ENCODE data around the gene GJB3. TPM values are rescaled to one million over a fixed set of nuclear protein-coding genes. Genes with fewer than 3 reads are reported as not detected.
A peak's percentile ranks its signal among the peaks of the same experiment; 100 is the strongest.

Gene GJB3
- total RNA-seq, 1 experiment from 2014 or later, result 63.0 TPM

GRCh38 chr1:34787461-34788420, 6.7 kb downstream of the GJB3 start:
- Histone ChIP-seq H3K27me3 (ENCODE audit: insufficient read depth, low read depth) (no peaks in the 10 kb centered on the region), H3K27ac (no peak overlapping the region), H3K4me1 (replicated peaks; ENCODE audit: insufficient read depth) (peaks cover 18% of the 10 kb centered on the region), H3K9me3 (ENCODE audit: insufficient read depth, low read depth) (no peaks in the 10 kb centered on the region), H3K9me2 (ENCODE audit: insufficient read depth) (no peaks in the 10 kb centered on the region), H3F3A (ENCODE audit: insufficient read depth, low read depth) (peaks cover 44% of the 10 kb centered on the region), H3K36me3 (ENCODE audit: low read depth) (peaks cover 26% of the 10 kb centered on the region; the same call in 1 of the 2 replicates), H4K20me1 (ENCODE audit: insufficient read depth) (peaks cover 30% of the 10 kb centered on the region), H3K4me3 (no peak overlapping the region), H3K79me2 (ENCODE audit: low read depth) (peaks cover 28% of the 10 kb centered on the region), H2AFZ (no peak overlapping the region), H3K4me2 (no peak overlapping the region)
- TF ChIP-seq EZH2 (IDR thresholded peaks at IDR 0.05; ENCODE audit: low read depth), result no peak
- TF ChIP-seq CTCF (conservative IDR thresholded peaks at IDR 0.05), result peak; percentile 17; the same call in 1 of the 2 replicates
- peak in 1 of 2 experiments; percentile 30 for DNase-seq
- POLR2A ChIA-PET (ENCODE audit: unreplicated experiment), result no interaction called here
- no TSS peak for BruUV-seq (replicated peaks)
- intact Hi-C loops (cut with micrococcal nuclease; ENCODE audit: unreplicated experiment), result loop anchor here (5.0 kb wide), 1 partner anchor 80 kb away; no protein-coding TSS in a partner anchor
- CTCF ChIA-PET, result interaction anchor here (0.6 to 1.5 kb wide), 3 partner anchors 65 to 1158 kb away, joined by 3 to 10 read pairs (median 7); no protein-coding TSS in a partner anchor

GRCh38 chr1:34790985-34791384, 10.0 kb downstream of the GJB3 start:
- intact Hi-C loops (cut with micrococcal nuclease; ENCODE audit: unreplicated experiment), result no loop called here
- DNase-seq, result no peak
- CTCF ChIA-PET, result interaction anchor here (1.2 kb wide), 1 partner anchor 62 kb away, joined by 3 read pairs; no protein-coding TSS in a partner anchor

GRCh38 chr1:34792424-34792823, 11.4 kb downstream of the GJB3 start:
- DNase-seq, result no peak
- no TSS peak for BruUV-seq (replicated peaks)
- Histone ChIP-seq H3K27ac (no peak overlapping the region), H3K9me3 (ENCODE audit: insufficient read depth, low read depth) (no peaks in the 10 kb centered on the region), H3K4me2 (no peak overlapping the region), H2AFZ (no peak overlapping the region), H3K4me1 (replicated peaks; ENCODE audit: insufficient read depth) (no peaks in the 10 kb centered on the region), H3K36me3 (ENCODE audit: low read depth) (no peaks in the 10 kb centered on the region), H3F3A (ENCODE audit: insufficient read depth, low read depth) (peaks cover 6% of the 10 kb centered on the region; the same call in 1 of the 2 replicates), H3K9me2 (ENCODE audit: insufficient read depth) (no peaks in the 10 kb centered on the region), H4K20me1 (ENCODE audit: insufficient read depth) (no peaks in the 10 kb centered on the region), H3K4me3 (no peak overlapping the region), H3K79me2 (ENCODE audit: low read depth) (no peaks in the 10 kb centered on the region), H3K27me3 (ENCODE audit: insufficient read depth, low read depth) (peaks cover 4% of the 10 kb centered on the region)
- ChIA-PET POLR2A (ENCODE audit: unreplicated experiment) (no interaction called here), CTCF (no interaction called here)
- intact Hi-C loops (cut with micrococcal nuclease; ENCODE audit: unreplicated experiment), result no loop called here
- TF ChIP-seq CTCF (conservative IDR thresholded peaks at IDR 0.05) (no peak), EZH2 (IDR thresholded peaks at IDR 0.05; ENCODE audit: low read depth) (no peak)

More at GRCh38 chr1:34790985-34791384, 10.0 kb downstream of the GJB3 start:
- Histone ChIP-seq H3K9me2 (ENCODE audit: insufficient read depth) (no peaks in the 10 kb centered on the region), H3K4me2 (no peak overlapping the region), H2AFZ (no peak overlapping the region), H3K4me3 (no peak overlapping the region), H4K20me1 (ENCODE audit: insufficient read depth) (peaks cover 9% of the 10 kb centered on the region), H3F3A (ENCODE audit: insufficient read depth, low read depth) (peaks cover 18% of the 10 kb centered on the region; the same call in 1 of the 2 replicates), H3K27me3 (ENCODE audit: insufficient read depth, low read depth) (no peaks in the 10 kb centered on the region), H3K36me3 (ENCODE audit: low read depth) (peaks cover 8% of the 10 kb centered on the region; the same call in 1 of the 2 replicates), H3K79me2 (ENCODE audit: low read depth) (no peaks in the 10 kb centered on the region), H3K9me3 (ENCODE audit: insufficient read depth, low read depth) (no peaks in the 10 kb centered on the region), H3K27ac (no peak overlapping the region), H3K4me1 (replicated peaks; ENCODE audit: insufficient read depth) (no peaks in the 10 kb centered on the region)
- POLR2A ChIA-PET (ENCODE audit: unreplicated experiment), result no interaction called here
- TF ChIP-seq EZH2 (IDR thresholded peaks at IDR 0.05; ENCODE audit: low read depth), result no peak
- TF ChIP-seq CTCF (conservative IDR thresholded peaks at IDR 0.05), result no peak
- BruUV-seq (replicated peaks), result no TSS peak
